K562 (cell line): Measurements from ENCODE around the gene BTBD10. TPM values are rescaled to one million over a fixed set of nuclear protein-coding genes. Genes with fewer than 3 reads are reported as not detected.

ENCODE experiments used
- ATAC-seq: fragments of 200-7000 bp; cut with Tn5 transposase; 3 replicates; pipeline ENCODE4 v1.9.1; 2020; ENCODE audit warnings: moderate library complexity
- BruUV-seq: library from RNA; stranded (reverse); fragments of 400-500 nt; replicated peaks from 2 replicates; lab custom pipeline; 2021; lab: Mats Ljungman, UMichigan
- CTCF ChIA-PET: fragments of 300-600 bp; formaldehyde crosslinking; extraction: SDS; loops from one replicate; lab custom pipeline; 2021; ENCODE audit warnings: low intra/inter-chr PET ratio; lab: Yijun Ruan, JAX
- POLR2A ChIA-PET: fragments of 300-600, 350-650 bp; sonication (Branson Sonifier 250); formaldehyde crosslinking; extraction: SDS; loops from one replicate; lab custom pipeline; 2021; ENCODE audit warnings: antibody characterized with exemption, inconsistent platforms; lab: Yijun Ruan, JAX
- DNase-seq, 4 experiments: peaks; one replicate each; pipeline versions ENCODE4 v3.0.0 to v3.0.0-alpha.2; 2011 to 2018; ENCODE audit warnings: low spot score in 3 of 4, mixed read lengths in 3 of 4; ENCODE audit errors: extremely low read depth in 1 of 4
- FAIRE-seq: peaks from 2 replicates; lab custom pipeline; 2011; peaks lifted over from hg19 to GRCh38; lab: Jason Lieb, UNC
- H2AFZ ChIP-seq: 2 replicates; pipeline ENCODE4 v1.6.0; 2011; ENCODE audit warnings: low read depth, low read length, control low read depth, inconsistent platforms
- H3K27ac ChIP-seq: fragments of 200-600 bp; 3 replicates; pipeline ENCODE4 v1.8.0; 2011; ENCODE audit warnings: low read depth, mild to moderate bottlenecking, control low read depth, inconsistent platforms, low read length, moderate library complexity, mixed read lengths; ENCODE audit errors: extremely low read depth
- H3K27me3 ChIP-seq, 2 experiments: fragments of 300-600 bp in 1 of 2; 2 replicates in 1 of 2; 3 replicates in 1 of 2; pipeline versions ENCODE4 v1.6.0 to v1.8.0; 2011; ENCODE audit warnings: inconsistent platforms in 2 of 2, low read length in 2 of 2, mild to moderate bottlenecking in 1 of 2, mixed read lengths in 1 of 2, moderate library complexity in 1 of 2; ENCODE audit not compliant: control insufficient read depth in 2 of 2, insufficient read depth in 2 of 2
- H3K36me3 ChIP-seq: fragments of 300-600 bp; 3 replicates; pipeline ENCODE4 v1.8.0; 2011; ENCODE audit warnings: mild to moderate bottlenecking, low read length, inconsistent platforms; ENCODE audit not compliant: control insufficient read depth, insufficient read depth
- H3K4me1 ChIP-seq, 2 experiments: fragments of 200-600 bp in 1 of 2; replicated peaks in 1 of 2; 2 replicates in 1 of 2; 3 replicates in 1 of 2; pipeline versions ENCODE4 v1.5.1 to v1.8.0; 2011; ENCODE audit warnings: inconsistent platforms in 2 of 2, low read length in 2 of 2, mild to moderate bottlenecking in 1 of 2, mixed read lengths in 1 of 2, moderate library complexity in 1 of 2; ENCODE audit not compliant: control insufficient read depth in 2 of 2, insufficient read depth in 2 of 2
- H3K4me2 ChIP-seq: 2 replicates; pipeline ENCODE4 v1.6.1; 2011; ENCODE audit warnings: low read length, control low read depth, inconsistent platforms, mixed read lengths; ENCODE audit not compliant: insufficient read depth
- H3K4me3 ChIP-seq: fragments of 200-600 bp; sonication (generic), shearing (Covaris generic); 2 replicates; pipeline ENCODE4 v1.5.1; 2016; ENCODE audit warnings: control low read depth, inconsistent platforms
- H3K79me2 ChIP-seq: fragments of 200-600 bp; 3 replicates; pipeline ENCODE4 v1.8.0; 2011; ENCODE audit warnings: low read length, inconsistent platforms; ENCODE audit not compliant: control insufficient read depth, insufficient read depth
- H3K9ac ChIP-seq, 2 experiments: 2 replicates each; pipeline versions ENCODE4 v1.6.0 to v1.6.1; 2011; ENCODE audit warnings: low read depth in 2 of 2, low read length in 2 of 2, control low read depth in 1 of 2, inconsistent platforms in 1 of 2, mild to moderate bottlenecking in 1 of 2, mixed read lengths in 1 of 2; ENCODE audit not compliant: insufficient read depth in 1 of 2
- H3K9me1 ChIP-seq: one replicate; pipeline ENCODE4 v1.6.0; 2011; ENCODE audit warnings: inconsistent platforms, mild to moderate bottlenecking, low read length, moderate library complexity; ENCODE audit not compliant: control insufficient read depth, insufficient read depth
- H3K9me3 ChIP-seq: replicated peaks from 2 replicates; pipeline ENCODE4 v1.5.1; 2011; ENCODE audit warnings: low read depth, low read length, inconsistent platforms; ENCODE audit not compliant: control insufficient read depth, insufficient read depth
- H4K20me1 ChIP-seq: replicated peaks from 2 replicates; pipeline ENCODE4 v1.6.1; 2011; ENCODE audit warnings: low read length, inconsistent platforms, mixed read lengths; ENCODE audit not compliant: control insufficient read depth, insufficient read depth
- ATF4 ChIP-seq: fragments of 450-650 bp; formaldehyde crosslinking; IDR thresholded peaks from 2 replicates; pipeline ENCODE4 v1.4.0; 2022; ENCODE audit warnings: mild to moderate bottlenecking, moderate library complexity
- GTF3C2 ChIP-seq: IDR thresholded peaks from 3 replicates; pipeline ENCODE4 v1.6.1; 2011; ENCODE audit warnings: borderline replicate concordance, mild to moderate bottlenecking, moderate library complexity; ENCODE audit not compliant: insufficient read length; ENCODE audit errors: extremely low read depth
- ZNF232 ChIP-seq: sonication (generic); formaldehyde crosslinking; IDR thresholded peaks from 2 replicates; pipeline ENCODE4 v1.8.0; 2022; ENCODE audit warnings: mild to moderate bottlenecking, missing genetic modification reagents
- WGBS: fragments of 100-300 bp; shearing (Covaris generic); methylation state at CpG from one replicate; pipeline ENCODE4 v1.1.6; 2016; ENCODE audit warnings: low coverage, mixed read lengths; ENCODE audit not compliant: insufficient coverage; ENCODE audit errors: missing lambda C conversion rate; 5-methylcytosine and 5-hydroxymethylcytosine counted together
- in situ Hi-C: fragments of 300-500 bp; cut with MboI; formaldehyde crosslinking; loops from 4 replicates; pipeline ENCODE4 v1.15.0; 2018; ENCODE audit warnings: inconsistent platforms, mixed read lengths
- intact Hi-C: fragments of 100-400 bp; cut with micrococcal nuclease; formaldehyde crosslinking; loops from 2 replicates; pipeline ENCODE4 v1.14.2; 2022
- polyA plus RNA-seq, 8 experiments: library from polyadenylated mRNA; depleted of rRNA in 4 of 8; stranded (reverse) in 5 of 8; unstranded in 3 of 8; fragments of >200 nt; fragmentation: Nextera tagmentation in 2 of 8; fragmentation: Illumina TruSeq in 1 of 8; extraction: Ambion mirVana in 2 of 8; extraction: Trizol in 1 of 8; gene quantifications; 2 replicates each; pipeline versions ENCODE4 v1.2.1 to v1.2.3, GENCODE V29; 2011 to 2014; ENCODE audit warnings: inconsistent platforms in 1 of 8, missing spikeins in 1 of 8
- total RNA-seq, 7 experiments: library from RNA; depleted of rRNA in 6 of 7; stranded (reverse); fragments of >200 nt in 6 of 7; fragmentation: Illumina TruSeq in 2 of 7; extraction: Trizol in 2 of 7; gene quantifications; 2 replicates each; pipeline versions ENCODE4 v1.2.1 to v1.2.3, GENCODE V29; 2011 to 2021; ENCODE audit warnings: low replicate concordance in 1 of 7

Gene BTBD10
- total and polyA plus RNA-seq, 9 of the 15 experiments (the other 6 are each of a cell fraction or from before 2014, with no cell fraction given), result 11.6 to 22.8 (median 16.3) TPM

- intact Hi-C loops, result no loop called here
- H3K4me1 ChIP-seq, result no peaks in the 10 kb centered on the region
- no peak for FAIRE-seq
- H2AFZ ChIP-seq, result no peak overlapping the region
- no peaks in the 10 kb centered on the region for H4K20me1 ChIP-seq
- no peak overlapping the region for H3K4me3 ChIP-seq
- DNase-seq, result no peak
- H3K27ac ChIP-seq, result no peak overlapping the region
- BruUV-seq, result no TSS peak
- no peak for TF ChIP-seq ZNF232 (CRISPR knock-in tag)
- TF ChIP-seq GTF3C2, result no peak
- no peak for TF ChIP-seq ATF4 (CRISPR knock-in tag)
- no peaks in the 10 kb centered on the region for H3K36me3 ChIP-seq
- ChIA-PET POLR2A (no interaction called here), CTCF (interaction anchor here (0.6 kb wide), 1 partner anchor 26 kb away, joined by 3 read pairs; no protein-coding TSS in a partner anchor)
- no peak for ATAC-seq
- H3K79me2 ChIP-seq, result no peaks in the 10 kb centered on the region
- no peak overlapping the region for H3K9ac ChIP-seq
- no peaks in the 10 kb centered on the region for H3K9me3 ChIP-seq
- no peaks in the 10 kb centered on the region for H3K9me1 ChIP-seq
- in situ Hi-C loops, result no loop called here
- 50% methylated on average over 3 of the region's 3 CpGs for WGBS
- no peak overlapping the region for H3K4me2 ChIP-seq
- no peaks in the 10 kb centered on the region for H3K27me3 ChIP-seq
Measured at GRCh38 chr11:13429836-13430235, 33.2 kb downstream of the BTBD10 start.
